Ishikawa (cell line): ENCODE measurements around the gene ITPR1.

Source experiments
- CEBPB ChIP-seq: IDR thresholded peaks from 2 replicates; pipeline ENCODE4 v1.6.1; 2012
- EP300 ChIP-seq: IDR thresholded peaks from 2 replicates; pipeline ENCODE4 v1.6.1; 2012; ENCODE audit warnings: borderline replicate concordance
- MAX ChIP-seq: IDR thresholded peaks from 2 replicates; pipeline ENCODE4 v1.6.1; 2012
- NFIC ChIP-seq: IDR thresholded peaks from 2 replicates; pipeline ENCODE4 v1.6.1; 2012
- RAD21 ChIP-seq: IDR thresholded peaks from 2 replicates; pipeline ENCODE4 v1.6.1; 2012; ENCODE audit warnings: low read depth
- TAF1 ChIP-seq: IDR thresholded peaks from 2 replicates; pipeline ENCODE4 v1.6.1; 2012; ENCODE audit warnings: low read depth, mild to moderate bottlenecking
- USF1 ChIP-seq: IDR thresholded peaks from 2 replicates; pipeline ENCODE4 v1.6.1; 2012
- ZBTB7A ChIP-seq: IDR thresholded peaks from 2 replicates; pipeline ENCODE4 v1.6.1; 2012; ENCODE audit warnings: low read depth

GRCh38 chr3:4827767-4828166 is 334.6 kb downstream of the ITPR1 start:
- no peak for TF ChIP-seq EP300
- no peak for TF ChIP-seq CEBPB
- no peak for TF ChIP-seq ZBTB7A
- TF ChIP-seq NFIC = no peak
- TF ChIP-seq RAD21 = no peak
- TF ChIP-seq USF1 = no peak
- no peak for TF ChIP-seq TAF1
- no peak for TF ChIP-seq MAX
